T47D (cell line): Measurements from ENCODE around the gene RPS6KA2.

ENCODE experiments used
- DNase-seq, 2 experiments: peaks; one replicate each; pipeline versions ENCODE4 v3.0.0 to v3.0.0-alpha.2; 2011 to 2012; ENCODE audit warnings: low read depth in 1 of 2, low spot score in 1 of 2
- JUND ChIP-seq: IDR thresholded peaks from 2 replicates; pipeline ENCODE4 v1.6.1; 2012; ENCODE audit warnings: low read depth
- in situ Hi-C: cut with HindIII; loops from 2 replicates; pipeline ENCODE4 v1.10.0; 2016; ENCODE audit warnings: low sequenced_read_pairs, low pct_unique_long_range_greater_than_20kb

The RPS6KA2 gene

GRCh38 chr6:166600931-166601330, 26.1 kb downstream of the RPS6KA2 start:
- no peak for DNase-seq
- in situ Hi-C loops = no loop called here
- TF ChIP-seq JUND = no peak

- in situ Hi-C loops = no loop called here
- DNase-seq = no peak
- TF ChIP-seq JUND = no peak
Observed at GRCh38 chr6:166599205-166599604, 27.8 kb downstream of the RPS6KA2 start.

- no peak for DNase-seq
- no peak for TF ChIP-seq JUND
- in situ Hi-C loops = no loop called here
Observed at GRCh38 chr6:166598441-166599138, 28.5 kb downstream of the RPS6KA2 start.

GRCh38 chr6:166597711-166598440, 29.2 kb downstream of the RPS6KA2 start:
- in situ Hi-C loops = no loop called here
- no peak for DNase-seq
- no peak for TF ChIP-seq JUND

- no peak for TF ChIP-seq JUND
- no peak for DNase-seq
- in situ Hi-C loops = no loop called here
Observed at GRCh38 chr6:166596776-166597507, 30.1 kb downstream of the RPS6KA2 start.

GRCh38 chr6:166595949-166596348, 31.1 kb downstream of the RPS6KA2 start:
- TF ChIP-seq JUND = no peak
- in situ Hi-C loops = no loop called here
- DNase-seq = no peak

GRCh38 chr6:166595061-166595780, 31.8 kb downstream of the RPS6KA2 start:
- no peak for DNase-seq
- TF ChIP-seq JUND = no peak
- in situ Hi-C loops = no loop called here

- peak in 1 of 2 experiments; percentile 4 for DNase-seq
- no peak for TF ChIP-seq JUND
- in situ Hi-C loops = no loop called here
Observed at GRCh38 chr6:166592821-166593220, 34.2 kb downstream of the RPS6KA2 start.

GRCh38 chr6:166591961-166592520, 35.0 kb downstream of the RPS6KA2 start:
- in situ Hi-C loops = no loop called here
- no peak for TF ChIP-seq JUND
- no peak for DNase-seq

GRCh38 chr6:166591026-166591425, 36.0 kb downstream of the RPS6KA2 start:
- TF ChIP-seq JUND = no peak
- DNase-seq = no peak
- in situ Hi-C loops = no loop called here

- in situ Hi-C loops = no loop called here
- TF ChIP-seq JUND = no peak
- DNase-seq = no peak
Observed at GRCh38 chr6:166589786-166590574, 37.1 kb downstream of the RPS6KA2 start.
